ENCODE data around the gene RAVER1. TPM values are rescaled to one million over a fixed set of nuclear protein-coding genes. Genes with fewer than 3 reads are reported as not detected.
"Not testable (repeated sequence)": the region's sequence is repeated elsewhere in the genome, so short reads cannot be mapped to it uniquely, and the experiment has no call there.

The RAVER1 gene
- total RNA-seq, 1 donor from 2014 or later = 12.3 TPM

DNA sequence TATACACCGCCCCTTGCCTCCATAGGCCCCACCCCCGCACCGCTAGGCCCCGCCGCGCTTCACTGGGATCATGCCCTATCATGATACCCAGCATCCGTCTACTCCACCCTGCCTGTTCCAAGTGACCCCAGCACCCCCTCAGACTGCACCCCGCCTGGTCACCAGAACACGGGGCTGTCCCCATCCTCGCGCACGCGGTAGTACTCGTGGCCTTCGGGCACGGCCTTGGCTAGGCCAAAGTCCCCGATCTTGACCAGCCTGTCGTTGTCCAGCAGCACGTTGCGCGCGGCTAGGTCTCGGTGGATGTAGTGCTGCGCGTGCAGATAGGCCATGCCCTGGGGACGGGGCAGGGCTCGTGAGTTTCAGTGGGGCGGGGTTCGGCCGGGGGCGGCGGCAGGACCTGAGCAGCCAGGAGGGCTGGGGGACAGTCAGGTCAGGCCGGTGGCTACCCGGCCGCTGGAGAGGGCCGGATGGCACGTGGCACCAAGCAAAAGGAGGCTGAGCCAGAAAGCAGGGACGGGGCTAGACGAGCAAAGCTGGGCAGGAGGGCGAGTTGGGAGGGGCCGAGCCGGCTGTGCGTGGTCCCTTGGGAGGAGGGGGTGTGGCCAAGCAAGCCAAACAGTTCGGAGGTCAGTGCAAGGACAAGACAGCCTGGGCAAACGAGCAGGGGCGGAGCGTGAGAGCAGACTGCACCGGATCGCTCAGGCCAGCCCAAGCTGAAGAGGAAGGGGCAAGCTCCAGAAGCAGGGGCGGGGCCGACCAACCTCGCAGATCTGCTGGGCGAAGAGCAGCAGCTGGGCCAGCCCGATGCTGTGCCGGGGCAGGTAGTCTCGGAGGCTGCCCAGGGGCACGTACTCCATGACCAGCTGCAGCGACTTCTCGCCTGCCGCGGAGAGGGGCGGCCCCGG lies 19.7 kb upstream of the RAVER1 start:
- ATAC-seq (peak; percentile 89), DNase-seq (peak; percentile 87)
- intact Hi-C loops (cut with micrococcal nuclease) = no loop called here

DNA sequence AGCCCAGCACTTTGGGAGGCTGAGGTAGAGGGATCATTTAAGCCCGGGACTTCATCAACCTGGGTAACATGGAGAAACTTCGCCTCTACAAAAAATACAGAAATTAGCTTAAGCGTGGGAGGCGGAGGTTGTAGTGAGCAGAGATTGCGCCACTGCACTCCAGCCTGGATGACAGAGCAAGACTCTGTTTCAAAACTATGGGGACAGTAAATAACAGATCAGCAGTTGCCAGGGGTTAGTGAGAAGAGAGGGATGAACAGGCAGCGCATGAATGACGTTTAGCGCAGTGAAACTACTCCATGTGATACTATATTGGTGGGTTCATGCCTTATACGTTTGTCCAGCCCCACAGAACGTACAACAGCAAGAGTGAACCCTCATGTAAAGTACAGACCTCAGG lies 13.2 kb upstream of the RAVER1 start:
- ATAC-seq = peak; percentile 48
- intact Hi-C loops (cut with micrococcal nuclease) = no loop called here
- DNase-seq = peak; percentile 40

DNA sequence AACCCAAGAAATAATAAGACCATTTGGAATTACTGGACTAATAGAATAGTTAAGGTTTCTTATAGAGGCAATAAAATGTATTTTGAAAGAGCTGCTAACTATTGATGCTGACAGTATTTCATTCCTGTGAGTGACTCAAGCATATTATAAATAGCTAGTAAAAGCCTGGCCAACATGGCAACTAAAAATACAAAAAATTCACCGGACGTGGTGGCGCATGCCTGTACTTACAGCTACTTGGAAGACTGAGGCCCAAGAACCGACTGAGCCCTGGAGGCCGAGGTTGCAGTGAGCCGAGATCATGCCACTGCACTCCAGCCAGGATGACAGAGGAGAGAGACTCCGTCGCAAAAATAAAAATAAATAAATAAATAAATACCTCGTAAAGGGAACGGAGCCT lies 11.5 kb upstream of the RAVER1 start:
- DNase-seq (no peak), ATAC-seq (no peak)
- intact Hi-C loops (cut with micrococcal nuclease) = no loop called here

DNA sequence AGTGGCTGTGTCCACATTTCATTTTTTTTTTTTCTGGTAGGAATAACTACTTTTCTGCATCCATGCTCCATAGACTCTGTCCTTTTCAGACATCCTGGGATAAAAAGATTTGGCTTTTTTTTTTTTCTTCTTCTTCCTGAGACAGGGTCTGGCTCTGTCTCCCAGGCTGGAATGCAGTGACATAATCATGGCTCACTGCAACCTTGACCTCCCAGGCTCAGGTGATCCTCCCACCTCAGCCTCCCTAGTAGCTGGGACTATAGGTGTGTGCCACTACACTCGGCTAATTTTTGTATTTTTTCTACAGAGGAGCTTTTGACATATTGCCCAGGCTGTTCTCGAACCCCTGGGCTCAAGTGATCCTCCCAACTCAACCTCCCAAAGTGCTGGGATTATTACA lies 10.2 kb upstream of the RAVER1 start:
- DNase-seq (no peak), ATAC-seq (no peak)
- intact Hi-C loops (cut with micrococcal nuclease) = no loop called here

DNA sequence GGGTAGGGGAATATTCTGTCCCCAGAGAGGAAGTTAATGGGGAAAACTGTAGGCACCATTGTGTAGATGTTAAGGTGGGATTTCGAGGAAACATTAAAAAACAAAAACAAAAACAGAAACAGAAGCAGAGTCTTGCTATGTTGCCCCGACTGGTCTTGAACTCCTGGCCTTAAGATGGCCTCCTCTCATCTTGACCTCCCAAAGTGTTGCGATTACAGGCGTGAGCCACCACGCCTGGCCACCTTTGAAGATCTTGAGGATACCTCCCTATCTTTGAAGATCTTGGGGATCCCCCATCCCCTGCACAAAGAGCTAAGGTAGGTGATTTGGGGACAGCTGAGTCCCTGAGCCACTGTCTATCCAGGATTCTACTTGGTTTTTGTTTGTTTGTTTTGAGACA lies 6.6 kb upstream of the RAVER1 start:
- DNase-seq (no peak), ATAC-seq (no peak)
- intact Hi-C loops (cut with micrococcal nuclease) = loop anchor here (10.0 kb wide), 1 partner anchor 55 kb away; the partner anchor contains the start of genes ICAM4 and ICAM5

DNA sequence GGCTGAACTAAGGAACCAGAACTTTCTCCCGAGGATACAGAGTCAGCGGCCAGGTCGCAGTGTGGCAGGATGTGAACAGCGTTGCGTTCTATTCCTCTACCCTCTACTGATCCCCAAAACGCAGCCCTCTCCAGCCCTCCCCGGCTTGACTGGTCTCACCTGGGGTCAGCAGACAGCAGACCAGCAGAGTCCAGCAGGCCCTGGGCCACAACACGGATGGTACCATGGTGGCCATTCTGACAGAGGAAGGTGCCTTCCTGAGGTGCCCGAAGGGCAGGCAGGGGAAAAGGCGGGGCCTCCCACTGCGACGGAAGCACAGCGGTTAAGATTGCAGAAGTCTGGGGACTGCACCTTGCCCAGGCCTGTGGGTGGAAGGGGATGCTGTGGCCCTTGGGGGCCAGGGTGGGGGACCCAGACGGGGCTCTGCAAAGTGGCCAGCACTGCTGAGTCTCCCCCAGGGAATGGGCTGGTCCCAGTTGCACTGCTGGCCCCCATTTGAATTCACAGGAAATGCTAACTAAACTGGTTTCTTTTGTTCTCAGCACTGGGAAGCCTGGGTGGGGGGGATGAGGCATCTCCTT lies 6.1 kb upstream of the RAVER1 start, which contains the start of gene ICAM3:
ICAM3 (minus strand) TSS at position 245 of the 581 bp plus-strand sequence; CDS start at position 235, 10 bp downstream.
- intact Hi-C loops (cut with micrococcal nuclease) = loop anchor here (10.0 kb wide), 1 partner anchor 55 kb away; the partner anchor contains the start of genes ICAM4 and ICAM5
- ATAC-seq (no peak), DNase-seq (no peak)

DNA sequence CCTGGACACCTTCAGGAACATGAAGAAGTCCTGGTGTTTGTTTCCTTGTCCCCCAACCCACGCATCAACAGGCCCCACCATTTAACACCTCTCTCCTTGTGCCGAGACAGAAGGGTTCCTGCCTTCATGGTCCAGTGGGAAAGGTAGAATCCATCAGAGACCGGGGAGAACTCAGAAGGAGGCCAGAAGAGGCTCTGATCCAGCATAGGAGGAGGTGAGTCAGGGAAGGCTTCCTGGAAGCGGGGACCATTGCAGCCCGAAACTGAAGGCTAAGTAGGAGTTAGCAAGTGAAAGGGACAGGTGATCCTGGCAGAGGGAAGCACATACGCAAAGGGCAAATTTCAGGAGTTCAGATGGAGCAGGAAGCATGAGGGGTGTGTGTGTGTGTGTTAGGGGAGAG lies 5.6 kb upstream of the RAVER1 start:
- ATAC-seq (no peak), DNase-seq (no peak)
- intact Hi-C loops (cut with micrococcal nuclease) = loop anchor here (10.0 kb wide), 1 partner anchor 54 kb away; the partner anchor contains the start of genes ICAM4 and ICAM5

DNA sequence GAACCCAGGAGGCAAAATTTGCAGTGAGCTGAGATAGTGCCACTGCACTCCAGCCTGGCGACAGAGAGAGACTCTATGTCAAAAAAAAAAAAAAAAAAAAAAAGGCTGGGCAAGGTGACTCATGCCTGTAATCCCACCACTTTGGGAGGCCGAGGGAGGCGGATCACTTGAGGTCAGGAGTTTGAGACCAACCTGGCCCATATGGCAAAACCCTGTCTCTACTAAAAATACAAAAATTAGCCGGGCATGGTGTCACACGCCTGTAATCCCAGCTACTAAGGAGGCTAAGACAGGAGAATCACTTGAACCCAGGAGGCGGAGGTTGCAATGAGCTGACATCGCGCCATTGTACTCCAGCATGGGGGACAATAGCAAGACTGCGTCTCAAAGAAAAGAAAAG lies 3.4 kb upstream of the RAVER1 start:
- intact Hi-C loops (cut with micrococcal nuclease) = loop anchor here (10.0 kb wide), 1 partner anchor 52 kb away; the partner anchor contains the start of genes ICAM4 and ICAM5
- not testable (repeated sequence) for ATAC-seq, DNase-seq

DNA sequence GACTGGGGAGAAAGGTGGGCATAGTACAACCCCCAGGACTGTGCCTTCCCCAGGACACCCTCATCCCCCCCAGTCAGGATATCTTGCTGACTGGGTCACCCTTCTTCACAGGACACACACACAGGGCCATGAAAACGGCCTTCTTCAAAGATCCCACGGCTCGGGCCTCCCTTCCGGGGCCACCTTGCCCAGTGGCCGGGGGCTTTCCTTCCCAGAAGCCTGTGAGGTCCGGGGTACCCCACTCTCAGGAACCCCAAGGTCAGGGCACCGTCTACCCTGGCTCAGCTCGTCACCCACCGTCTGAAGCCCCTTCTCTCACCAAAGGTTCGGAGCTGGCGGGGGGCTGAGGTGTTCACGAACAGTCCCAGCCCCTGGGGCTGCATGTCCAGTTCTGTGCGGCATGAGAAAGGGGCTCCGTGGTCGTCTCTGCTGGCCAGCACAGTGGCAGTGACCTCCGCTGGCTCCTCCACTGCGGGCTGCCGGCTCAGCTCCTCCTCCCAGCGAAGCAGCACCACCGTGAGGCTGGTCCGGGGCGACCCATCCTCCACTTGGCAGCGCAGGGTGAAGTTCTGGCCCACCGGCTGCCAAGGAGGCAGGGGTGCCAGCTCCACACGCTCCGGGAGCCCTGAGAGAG lies 2.1 kb upstream of the RAVER1 start:
- intact Hi-C loops (cut with micrococcal nuclease) = loop anchor here (10.0 kb wide), 1 partner anchor 51 kb away; the partner anchor contains the start of genes ICAM4 and ICAM5
- DNase-seq = peak; percentile 56
- ATAC-seq = no peak

DNA sequence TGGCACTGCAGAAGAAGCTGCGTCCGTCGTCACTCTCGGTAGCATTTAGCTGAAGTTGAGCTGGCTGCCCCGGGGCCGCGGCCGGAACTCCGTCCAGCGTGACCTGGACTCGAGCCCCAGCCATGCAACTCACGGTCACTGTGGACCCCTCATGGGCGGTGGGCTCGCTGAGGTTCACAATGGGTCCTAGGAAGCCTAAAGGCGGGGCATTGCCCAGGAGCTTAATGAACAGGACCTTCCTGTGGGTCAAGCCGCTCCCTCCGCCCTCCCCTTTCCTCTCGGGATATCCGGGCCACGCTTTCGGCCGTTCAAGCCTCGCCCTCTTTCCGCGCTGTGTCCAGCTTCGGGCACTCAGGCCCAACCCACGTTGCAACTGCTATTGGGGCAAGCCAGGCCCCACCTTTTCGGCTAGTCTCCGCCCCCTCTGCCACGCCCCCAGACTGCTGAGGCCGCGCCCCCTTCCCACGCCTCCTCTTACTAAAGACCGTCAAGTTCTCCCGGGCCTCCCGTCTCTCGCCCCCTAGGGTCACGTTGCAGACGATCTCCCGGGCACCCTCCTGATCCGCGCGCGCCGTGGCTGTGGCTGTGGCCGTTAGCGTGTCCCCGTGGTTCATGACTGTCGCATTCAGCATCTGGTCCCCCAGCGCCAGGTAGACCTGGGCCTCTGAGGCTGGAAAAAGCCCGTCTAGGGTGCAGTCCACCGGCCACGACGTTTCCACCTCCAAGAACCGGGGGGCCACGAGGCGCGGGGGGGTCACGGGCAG lies 1.4 kb upstream of the RAVER1 start:
- DNase-seq = peak; percentile 96
- ATAC-seq = peak; percentile 88
- intact Hi-C loops (cut with micrococcal nuclease) = loop anchor here (10.0 kb wide), 1 partner anchor 50 kb away; the partner anchor contains the start of genes ICAM4 and ICAM5

DNA sequence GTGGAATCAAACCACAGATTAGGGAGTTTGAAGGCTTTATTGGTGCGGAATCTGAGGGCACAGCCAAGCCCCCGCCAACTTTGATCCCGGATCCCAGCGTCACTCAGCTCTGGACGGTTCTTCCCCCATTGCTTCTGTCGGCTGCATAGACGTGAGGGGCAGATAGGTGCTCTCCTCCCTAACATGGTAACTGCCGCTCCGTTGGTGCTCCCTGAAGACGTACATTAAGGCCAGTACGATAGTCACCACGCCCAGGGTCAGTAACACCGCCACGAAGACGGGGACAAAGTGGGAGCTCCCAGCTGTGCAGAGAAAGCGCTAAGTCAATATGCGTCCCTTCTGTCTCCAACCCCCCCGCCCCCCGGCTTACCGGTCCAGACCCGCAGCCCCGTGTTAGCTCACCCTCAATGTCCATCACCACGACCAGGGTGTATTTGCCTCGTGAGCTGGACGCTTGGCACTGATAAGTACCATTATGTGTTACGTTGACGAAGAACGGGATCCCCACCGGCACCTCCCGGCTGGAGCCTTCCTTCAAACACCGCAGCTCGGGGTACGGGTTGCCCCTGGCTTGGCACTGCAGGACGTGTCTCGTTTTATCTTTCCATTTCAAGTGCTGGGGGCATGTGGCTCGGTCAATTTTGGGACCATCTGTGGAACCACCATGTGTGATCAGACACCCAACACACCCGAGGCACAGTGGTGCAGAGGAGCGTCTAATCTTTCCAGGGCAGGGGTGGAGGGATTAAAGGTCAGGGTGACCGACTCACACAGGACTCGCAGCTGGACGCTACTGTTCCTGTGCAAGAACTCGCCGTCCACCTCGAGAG lies 644 bp upstream of the RAVER1 start:
- DNase-seq (no peak), ATAC-seq (no peak)
- intact Hi-C loops (cut with micrococcal nuclease) = loop anchor here (10.0 kb wide), 1 partner anchor 49 kb away; the partner anchor contains the start of genes ICAM4 and ICAM5

DNA sequence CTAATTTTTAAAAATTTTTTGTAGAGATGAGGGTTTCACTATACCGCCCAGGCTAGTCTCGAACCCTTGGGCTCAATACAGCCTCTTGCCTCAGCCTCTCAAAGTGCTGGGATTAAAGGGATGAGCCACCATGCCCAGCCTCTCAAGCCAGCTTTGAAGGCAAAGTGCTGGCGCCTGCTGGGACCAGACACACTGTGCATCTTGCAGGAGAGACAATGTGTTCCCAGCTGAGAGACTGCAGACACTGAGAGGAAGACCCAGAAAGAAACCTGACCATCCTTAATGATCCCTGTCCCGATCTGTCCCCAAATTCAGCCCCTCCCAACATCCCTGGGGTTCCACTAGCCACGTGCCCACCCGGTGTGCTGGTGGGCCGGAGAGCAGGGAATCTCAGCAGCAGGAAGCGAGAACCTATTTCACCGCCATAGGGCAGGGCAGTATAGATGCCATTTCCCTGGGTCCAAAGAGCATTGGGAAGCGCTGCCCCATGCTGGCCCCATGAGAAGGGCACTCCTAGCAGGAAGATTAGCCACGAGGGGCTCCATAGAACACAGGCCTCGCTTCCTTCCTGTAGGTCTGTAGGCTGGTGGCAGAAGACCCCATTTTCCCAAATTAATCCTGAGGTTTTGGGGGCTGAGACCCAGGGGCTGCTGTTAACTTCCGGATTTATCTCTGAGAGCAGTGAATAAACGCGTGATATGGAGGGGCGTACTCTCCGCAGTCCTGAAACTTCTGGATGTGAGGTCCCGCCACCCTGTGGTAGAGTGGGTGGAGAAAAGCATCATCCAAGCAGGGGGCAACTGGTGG lies 968 bp downstream of the RAVER1 start:
- no peak for ATAC-seq
- no peak for DNase-seq
- intact Hi-C loops (cut with micrococcal nuclease) = loop anchor here (10.0 kb wide), 1 partner anchor 48 kb away; the partner anchor contains the start of genes ICAM4 and ICAM5

DNA sequence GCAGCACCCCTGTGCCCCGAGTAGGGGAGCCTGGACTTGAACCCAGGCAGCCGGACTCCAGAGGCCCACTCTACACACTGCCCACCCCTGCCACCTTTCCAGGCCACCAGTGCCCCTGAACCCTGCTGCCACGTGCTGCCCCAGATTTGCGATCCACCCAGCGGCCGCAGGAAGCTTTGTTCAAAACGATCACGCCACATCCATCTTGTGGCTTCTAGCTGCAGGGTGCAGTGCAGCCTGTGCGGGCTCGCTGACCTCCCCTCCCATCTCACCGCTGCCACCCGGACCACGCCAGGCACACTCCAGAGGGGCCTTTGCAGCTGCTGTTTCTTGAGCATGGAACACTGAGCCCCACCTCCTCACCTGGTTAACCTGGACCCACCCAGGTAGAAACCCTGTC lies 3.8 kb downstream of the RAVER1 start:
- ATAC-seq (no peak), DNase-seq (no peak)
- intact Hi-C loops (cut with micrococcal nuclease) = no loop called here

DNA sequence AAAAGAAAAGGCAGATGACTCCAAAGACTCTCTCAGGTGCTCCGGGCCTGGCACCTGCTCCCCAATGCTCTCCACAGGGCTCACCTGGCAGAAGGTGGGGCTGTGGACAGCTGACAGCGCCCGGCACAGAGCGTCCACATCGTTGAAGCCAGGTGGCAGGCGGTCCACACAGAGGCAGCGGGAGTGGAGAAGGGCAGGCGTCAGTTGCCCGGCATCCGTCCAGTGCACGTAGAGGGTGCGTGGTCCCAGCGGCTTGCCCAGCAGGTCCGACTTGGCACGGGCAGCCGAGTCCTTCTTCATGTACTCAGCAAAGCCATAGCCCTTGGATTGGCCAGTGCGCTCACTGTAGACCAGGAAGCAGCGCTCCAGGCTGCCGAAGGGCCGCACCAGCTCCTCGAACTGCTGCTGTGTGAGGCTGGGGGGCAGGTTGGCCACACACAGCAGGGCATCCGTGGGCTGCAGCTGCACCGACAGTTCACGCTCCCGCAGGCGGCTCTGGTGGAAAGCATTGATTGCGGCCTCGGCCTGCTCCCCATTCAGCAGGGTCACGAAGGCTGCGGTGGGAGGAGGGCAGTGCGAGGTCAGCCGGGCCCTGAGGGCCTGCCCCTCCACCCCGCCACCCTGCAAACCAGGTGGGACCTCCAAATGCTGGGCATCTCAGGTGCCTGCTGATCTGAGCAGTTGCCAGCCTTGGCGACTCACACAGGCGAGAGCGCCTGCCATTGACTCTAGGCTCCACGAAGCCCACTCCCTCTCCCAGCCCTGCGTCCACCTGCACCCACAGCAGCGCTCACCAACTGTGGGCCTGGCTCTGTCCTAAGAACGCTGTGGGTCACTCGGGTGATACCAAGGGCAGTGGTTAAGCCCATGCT lies 4.5 kb downstream of the RAVER1 start:
- intact Hi-C loops (cut with micrococcal nuclease) = no loop called here
- DNase-seq (no peak), ATAC-seq (no peak)

DNA sequence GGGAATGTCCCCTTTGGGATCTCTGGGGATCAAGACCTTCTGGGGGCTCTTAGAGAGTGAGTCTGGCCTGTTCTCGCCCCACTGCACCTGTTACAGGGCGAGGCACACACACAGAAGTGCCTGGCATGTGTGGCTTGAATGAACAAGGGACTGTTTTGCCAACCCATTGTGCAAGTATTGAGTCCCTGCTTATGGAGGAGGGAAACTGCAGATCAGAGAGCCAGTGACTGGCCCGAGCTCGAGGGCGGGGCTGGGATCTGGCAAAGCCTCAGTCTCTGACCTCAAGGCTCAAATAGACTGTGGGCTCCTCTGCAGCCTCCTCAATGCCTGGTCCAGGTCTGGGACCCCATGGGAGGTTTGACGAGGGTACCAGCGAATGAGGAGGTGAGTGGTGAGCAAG lies 5.5 kb downstream of the RAVER1 start:
- no peak for ATAC-seq

DNA sequence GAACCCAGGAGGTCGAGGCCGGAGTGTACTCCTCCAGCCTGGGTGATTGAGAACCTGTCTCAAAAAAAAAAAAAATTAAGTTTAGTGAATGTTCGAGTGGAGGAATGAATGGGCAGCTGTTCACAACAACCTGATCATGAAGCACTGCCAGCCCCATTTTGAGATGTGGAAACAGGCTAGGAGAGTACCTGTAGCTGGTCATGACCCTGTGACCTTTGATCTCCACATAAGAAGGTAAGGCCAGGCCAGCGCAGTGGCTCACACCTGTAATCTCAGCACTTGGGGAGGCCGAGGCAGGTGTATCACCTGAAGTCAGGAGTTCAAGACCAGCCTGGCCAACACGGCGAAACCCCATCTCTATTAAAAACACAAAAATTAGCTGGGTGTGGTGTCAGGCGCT lies 7.6 kb downstream of the RAVER1 start:
- no peak for ATAC-seq
- intact Hi-C loops (cut with micrococcal nuclease) = no loop called here
- DNase-seq = no peak

More for the DNA sequence above, 5.5 kb downstream of the RAVER1 start:
- intact Hi-C loops (cut with micrococcal nuclease) = no loop called here
- DNase-seq = no peak
